Tongue (tissue), 2 donors: Measurements from ENCODE around the gene CETN1. TPM values are rescaled to one million over a fixed set of nuclear protein-coding genes. Genes with fewer than 3 reads are reported as not detected.
A peak's percentile ranks its signal among the peaks of the same experiment; 100 is the strongest.

Experiments used
- DNase-seq: peaks from one replicate; pipeline ENCODE4 v3.0.0-alpha.2; 2015
- total RNA-seq: library from RNA; depleted of rRNA; stranded (reverse); fragments of >200 nt; gene quantifications from one replicate; pipeline ENCODE4 v1.2.3, GENCODE V29; 2014

Gene CETN1
- total RNA-seq, 1 donor from 2014 or later = not detected

DNA sequence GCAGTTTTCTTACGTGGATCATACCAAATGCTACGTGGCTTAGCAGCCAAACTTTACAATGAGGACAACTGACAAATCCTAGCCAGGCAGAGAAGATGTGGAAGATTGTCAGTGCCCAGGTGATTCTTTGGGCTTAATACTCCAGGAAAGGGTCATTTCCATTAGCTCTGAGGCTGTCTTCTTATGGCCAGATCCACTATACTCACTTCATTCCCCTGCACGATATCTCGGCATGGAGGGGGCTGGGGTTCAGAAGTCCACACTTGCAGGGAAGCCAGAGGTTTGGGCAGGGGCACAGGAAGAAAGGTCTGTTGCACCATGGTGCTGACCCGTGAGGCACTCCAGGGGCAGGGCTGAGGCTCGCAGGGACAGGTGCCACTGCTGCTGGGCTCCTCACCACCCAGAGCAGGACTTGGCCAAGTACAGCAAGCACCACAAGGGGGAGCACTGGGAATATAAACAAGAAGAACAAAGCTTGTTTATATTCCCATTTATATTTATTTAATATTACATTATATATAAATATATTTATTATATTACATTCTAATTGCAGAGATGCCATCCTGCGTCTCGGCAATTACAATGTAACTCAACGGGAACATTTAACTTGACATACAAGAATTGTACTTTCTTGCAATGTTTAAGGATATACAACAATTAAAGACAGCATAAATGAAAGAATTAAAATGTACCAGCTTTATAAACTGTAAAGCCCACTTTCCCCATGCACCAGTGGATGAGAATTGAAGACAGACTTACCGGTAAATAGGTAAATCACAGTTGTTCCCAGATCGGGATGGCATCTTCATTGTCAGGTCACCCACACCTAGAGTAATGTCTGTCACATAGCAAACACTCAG lies 43.8 kb downstream of the CETN1 start:
- peak; percentile 86 for DNase-seq

DNA sequence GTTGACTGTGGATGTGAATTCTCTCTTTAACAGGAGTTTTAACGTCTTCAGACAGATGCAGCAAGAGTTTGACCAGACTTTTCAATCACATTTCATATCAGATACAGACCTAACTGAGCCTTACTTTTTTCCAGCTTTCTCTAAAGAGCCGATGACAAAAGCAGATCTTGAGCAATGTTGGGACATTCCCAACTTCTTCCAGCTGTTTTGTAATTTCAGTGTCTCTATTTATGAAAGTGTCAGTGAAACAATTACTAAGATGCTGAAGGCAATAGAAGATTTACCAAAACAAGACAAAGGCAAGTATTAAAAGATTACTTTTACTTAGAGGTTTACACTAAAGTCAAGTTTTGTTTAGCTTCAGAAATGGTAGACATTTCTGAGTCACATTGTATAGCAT lies 47.1 kb downstream of the CETN1 start:
- DNase-seq = no peak

DNA sequence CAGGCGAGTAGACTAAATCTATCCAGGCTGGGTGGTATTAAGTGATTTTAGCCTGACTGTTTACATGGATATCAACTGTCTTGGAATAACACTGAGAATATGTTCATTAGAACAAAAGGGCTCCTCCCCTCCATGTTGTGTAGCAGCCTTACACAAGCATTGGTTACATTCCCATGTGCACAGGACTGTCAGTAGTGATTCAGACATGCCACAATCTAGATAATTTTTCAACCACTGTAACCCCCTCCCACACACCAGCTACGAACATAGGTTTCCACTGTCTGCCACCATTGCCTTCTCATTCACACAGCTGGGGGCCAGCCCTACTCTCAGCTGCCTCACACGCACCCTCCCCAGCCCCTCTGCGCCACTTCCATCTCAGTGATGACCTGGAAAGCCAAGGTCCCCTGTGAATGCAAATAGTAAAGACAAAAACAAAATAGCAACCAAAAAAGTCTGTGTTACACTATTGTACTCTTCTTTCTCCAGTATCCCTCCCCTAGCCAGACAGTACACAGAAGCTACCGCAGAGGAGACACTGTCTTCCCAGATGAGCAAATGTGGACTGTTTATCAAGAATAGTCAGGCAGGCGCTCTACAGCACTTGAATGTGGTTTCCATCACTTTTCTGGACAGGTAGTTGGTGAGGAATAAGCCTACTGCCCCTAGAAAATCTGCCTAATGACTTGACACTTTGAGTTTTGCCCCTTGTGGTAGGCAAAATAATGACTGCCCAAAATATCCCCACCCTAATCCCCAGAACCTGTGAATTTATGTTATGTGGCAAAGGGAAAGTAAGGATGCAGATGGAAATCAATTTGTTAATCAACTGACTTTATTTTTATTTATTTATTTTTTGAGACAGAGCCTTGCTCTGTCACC lies 49.3 kb downstream of the CETN1 start:
- DNase-seq = no peak

DNA sequence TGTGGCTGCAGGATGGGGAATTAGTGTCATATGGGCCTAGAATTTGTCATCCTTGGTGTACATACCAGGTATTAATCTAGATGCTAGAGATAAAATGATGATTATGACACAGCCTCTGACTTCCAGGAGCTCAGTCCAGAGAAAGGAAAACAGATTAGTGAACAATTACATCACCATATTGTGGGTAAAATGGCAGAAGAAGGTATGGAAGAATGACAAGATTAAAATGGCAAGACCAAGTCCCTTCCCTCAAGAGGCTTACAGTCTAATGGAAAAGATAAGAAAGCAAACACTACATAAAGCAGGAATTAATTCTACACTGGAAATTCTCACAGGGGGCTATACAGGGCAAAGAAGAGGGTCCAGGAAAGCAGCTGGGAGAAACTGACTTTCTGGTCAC lies 51.4 kb downstream of the CETN1 start:
- no peak for DNase-seq

Other genes with a start within 250 kb of the CETN1 start
- gene COLEC12, start 79.7 kb upstream of the CETN1 start, total RNA-seq = 60.4 TPM
- 2.1 TPM for gene CLUL1, start 16.6 kb downstream of the CETN1 start, total RNA-seq
- gene TYMS, start 77.3 kb downstream of the CETN1 start, total RNA-seq = 31.6 TPM
- 38.6 TPM for gene ENOSF1, start 132.2 kb downstream of the CETN1 start, total RNA-seq
- gene YES1, start 231.9 kb downstream of the CETN1 start, total RNA-seq = 152 TPM